ACHN (cell line): ENCODE measurements around the gene ASB16.
"Not testable (repeated sequence)": the region's sequence is repeated elsewhere in the genome, so short reads cannot be mapped to it uniquely, and the experiment has no call there.

Experiments used
- DNase-seq: peaks from one replicate; pipeline ENCODE4 v3.0.0-alpha.2; 2015
- in situ Hi-C: cut with HindIII; loops from 2 replicates; pipeline ENCODE4 v1.10.0; 2017; ENCODE audit warnings: low sequenced_read_pairs, low pct_ligation_motif_present, low pct_unique_long_range_greater_than_20kb

ASB16 gene

GRCh38 chr17:44170499-44171201 is at the start of gene ASB16:
Gene ASB16, plus strand, starts transcription at chr17:44170704. Its CDS starts 86 bp downstream, at chr17:44170790.
- in situ Hi-C loops: no loop called here
- DNase-seq: no peak

GRCh38 chr17:44120851-44121605 is 49.5 kb upstream of the ASB16 start:
- in situ Hi-C loops: no loop called here
- no peak for DNase-seq

GRCh38 chr17:44121997-44122815 is 48.3 kb upstream of the ASB16 start:
- in situ Hi-C loops: no loop called here
- DNase-seq: no peak

- in situ Hi-C loops: no loop called here
Measured at GRCh38 chr17:44122816-44123355, 47.6 kb upstream of the ASB16 start.

GRCh38 chr17:44123356-44124117 is 47.0 kb upstream of the ASB16 start, which contains the start of gene HDAC5:
Gene HDAC5, minus strand, starts transcription at chr17:44123641. Its CDS starts 6,126 bp downstream, at chr17:44117515.
- DNase-seq: peak; percentile 95
- in situ Hi-C loops: no loop called here

More at GRCh38 chr17:44122816-44123355, 47.6 kb upstream of the ASB16 start:
- DNase-seq: no peak

GRCh38 chr17:44124118-44124438 is 46.4 kb upstream of the ASB16 start:
- in situ Hi-C loops: no loop called here
- DNase-seq: no peak

- no peak for DNase-seq
- in situ Hi-C loops: no loop called here
Measured at GRCh38 chr17:44128383-44128782, 42.1 kb upstream of the ASB16 start.

GRCh38 chr17:44130693-44131349 is 39.7 kb upstream of the ASB16 start:
- in situ Hi-C loops: no loop called here
- no peak for DNase-seq

GRCh38 chr17:44131372-44131771 is 39.1 kb upstream of the ASB16 start:
- DNase-seq, in situ Hi-C loops: not testable (repeated sequence)

GRCh38 chr17:44132275-44132821 is 38.2 kb upstream of the ASB16 start:
- in situ Hi-C loops: no loop called here

GRCh38 chr17:44133918-44134476 is 36.5 kb upstream of the ASB16 start:
- no peak for DNase-seq
- in situ Hi-C loops: no loop called here

More at GRCh38 chr17:44132275-44132821, 38.2 kb upstream of the ASB16 start:
- no peak for DNase-seq

GRCh38 chr17:44134752-44135568 is 35.5 kb upstream of the ASB16 start:
- no peak for DNase-seq
- in situ Hi-C loops: no loop called here

- DNase-seq: peak; percentile 99
- in situ Hi-C loops: no loop called here
Measured at GRCh38 chr17:44137891-44138709, 32.4 kb upstream of the ASB16 start.

GRCh38 chr17:44143921-44144320 is 26.6 kb upstream of the ASB16 start:
- in situ Hi-C loops: not testable (repeated sequence)
- peak; percentile 50 for DNase-seq

GRCh38 chr17:44144966-44145739 is 25.4 kb upstream of the ASB16 start:
- DNase-seq: no peak

More at GRCh38 chr17:44144966-44145739, 25.4 kb upstream of the ASB16 start:
- in situ Hi-C loops: no loop called here
